NT2/D1 (cell line): ENCODE measurements around the gene AIDA.

Experiments used
- SUZ12 ChIP-seq: IDR thresholded peaks from 2 replicates; pipeline ENCODE4 v1.6.1; 2011; ENCODE audit not compliant: insufficient read length, insufficient read depth; ENCODE audit errors: extremely low read depth
- ZNF274 ChIP-seq: IDR thresholded peaks from 2 replicates; pipeline ENCODE4 v1.6.1; 2011; ENCODE audit warnings: mild to moderate bottlenecking, low read depth, low read length

DNA sequence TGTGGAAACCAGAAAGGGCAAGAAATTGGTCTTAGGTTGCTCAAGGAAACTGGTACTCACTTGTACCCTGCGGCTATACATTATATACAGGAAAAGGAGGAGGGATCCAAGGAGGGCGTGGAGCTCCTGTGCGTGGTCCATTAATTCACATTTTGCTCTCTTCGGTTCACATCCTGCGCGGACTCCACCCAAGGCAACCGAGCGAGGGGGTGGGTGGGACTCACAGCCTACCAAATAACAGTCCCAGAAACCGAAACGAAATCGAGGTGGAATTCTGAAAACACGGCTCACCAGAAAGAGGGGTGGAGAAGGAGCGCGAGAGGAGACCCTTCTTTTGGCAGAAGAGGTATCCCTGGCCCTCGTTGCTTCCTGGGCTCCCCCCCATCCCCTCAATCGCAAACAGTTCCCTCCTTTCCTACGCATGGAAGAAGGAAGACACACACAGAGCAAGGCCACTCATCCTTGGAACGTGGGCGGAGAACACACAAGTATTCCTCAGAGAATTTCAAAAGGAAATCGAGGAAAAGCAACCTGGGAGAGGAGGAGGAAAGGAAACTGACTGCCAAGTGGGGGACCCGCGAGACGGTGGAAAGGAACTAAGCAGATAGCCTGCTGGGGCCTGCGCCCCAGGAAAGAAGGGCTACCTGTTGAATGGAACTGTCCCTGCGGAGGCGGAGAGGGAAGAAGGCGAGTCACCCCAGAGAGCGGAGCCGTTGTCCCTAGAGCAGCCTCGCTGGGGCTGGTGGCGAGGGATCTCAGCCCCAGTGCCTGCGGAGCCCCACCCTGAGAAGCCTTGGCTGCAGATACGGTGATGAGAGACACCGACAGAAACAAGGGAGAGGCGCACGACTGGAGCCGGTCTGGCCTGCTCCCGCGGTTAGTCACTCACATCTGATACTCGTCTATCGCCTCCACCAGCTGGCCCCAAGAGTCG is 705 bp downstream of the AIDA start:
- no peak for TF ChIP-seq ZNF274
- no peak for TF ChIP-seq SUZ12
